Panc1 (cell line): ENCODE results near the gene VAC14.
"Not testable (repeated sequence)": the region's sequence is repeated elsewhere in the genome, so short reads cannot be mapped to it uniquely, and the experiment has no call there.

Source experiments
- POLR2AphosphoS5 ChIP-seq: IDR thresholded peaks from 2 replicates; pipeline ENCODE4 v1.6.1; 2012; ENCODE audit warnings: mild to moderate bottlenecking, low read depth, low read length, moderate library complexity
- REST ChIP-seq, 2 experiments: IDR thresholded peaks; 2 replicates each; pipeline ENCODE4 v1.6.1; 2011 to 2012; ENCODE audit warnings: low read depth in 2 of 2, control low read depth in 1 of 2, low read length in 1 of 2, mild to moderate bottlenecking in 1 of 2, moderate library complexity in 1 of 2; ENCODE audit not compliant: insufficient read depth in 1 of 2
- TCF7L2 ChIP-seq: IDR thresholded peaks from 2 replicates; pipeline ENCODE4 v1.6.1; 2011; ENCODE audit warnings: mild to moderate bottlenecking, low read depth, low read length, inconsistent platforms
- TF ChIP-seq, protein P1 (sequence below): fragments of 450-650 bp; IDR thresholded peaks from 2 replicates; pipeline ENCODE4 v1.5.1; 2017; ENCODE audit warnings: mild to moderate bottlenecking

GRCh38 chr16:70670938-70671337 is 130.0 kb downstream of the VAC14 start:
- TF ChIP-seq, protein P1, sequence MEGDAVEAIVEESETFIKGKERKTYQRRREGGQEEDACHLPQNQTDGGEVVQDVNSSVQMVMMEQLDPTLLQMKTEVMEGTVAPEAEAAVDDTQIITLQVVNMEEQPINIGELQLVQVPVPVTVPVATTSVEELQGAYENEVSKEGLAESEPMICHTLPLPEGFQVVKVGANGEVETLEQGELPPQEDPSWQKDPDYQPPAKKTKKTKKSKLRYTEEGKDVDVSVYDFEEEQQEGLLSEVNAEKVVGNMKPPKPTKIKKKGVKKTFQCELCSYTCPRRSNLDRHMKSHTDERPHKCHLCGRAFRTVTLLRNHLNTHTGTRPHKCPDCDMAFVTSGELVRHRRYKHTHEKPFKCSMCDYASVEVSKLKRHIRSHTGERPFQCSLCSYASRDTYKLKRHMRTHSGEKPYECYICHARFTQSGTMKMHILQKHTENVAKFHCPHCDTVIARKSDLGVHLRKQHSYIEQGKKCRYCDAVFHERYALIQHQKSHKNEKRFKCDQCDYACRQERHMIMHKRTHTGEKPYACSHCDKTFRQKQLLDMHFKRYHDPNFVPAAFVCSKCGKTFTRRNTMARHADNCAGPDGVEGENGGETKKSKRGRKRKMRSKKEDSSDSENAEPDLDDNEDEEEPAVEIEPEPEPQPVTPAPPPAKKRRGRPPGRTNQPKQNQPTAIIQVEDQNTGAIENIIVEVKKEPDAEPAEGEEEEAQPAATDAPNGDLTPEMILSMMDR, result not testable (repeated sequence)
- not testable (repeated sequence) for TF ChIP-seq REST (IDR thresholded peaks at IDR 0.05; ENCODE audit: insufficient read depth in 1 of 2, low read depth in 2 of 2, low read length in 1 of 2); TCF7L2; POLR2AphosphoS5
